ENCODE data around the gene KCNMB1. TPM values are rescaled to one million over a fixed set of nuclear protein-coding genes. Genes with fewer than 3 reads are reported as not detected.

Gene KCNMB1
- total and polyA plus RNA-seq, 2 donors (not counting 1 experiment from before 2014, with no cell fraction given) = not detected

GRCh38 chr5:170410401-170410800 lies 21.2 kb upstream of the KCNMB1 start:
- no peaks in the 10 kb centered on the region for H4K20me1 ChIP-seq (ENCODE audit: control insufficient read depth, extremely low read depth, insufficient read depth, low read length)
- DNase-seq (ENCODE audit: low read depth in 2 of 2) = no peak

GRCh38 chr5:170408877-170409660 lies 19.9 kb upstream of the KCNMB1 start:
- Histone ChIP-seq H4K20me1 (ENCODE audit: control insufficient read depth, extremely low read depth, insufficient read depth, low read length) (no peaks in the 10 kb centered on the region), H3K4me2 (ENCODE audit: extremely low read depth, insufficient read depth, low read length) (no peak overlapping the region), H3K9ac (ENCODE audit: insufficient read depth, low read length) (no peak overlapping the region), H3K9me3 (ENCODE audit: control insufficient read depth, insufficient read depth, low read depth, low read length) (no peaks in the 10 kb centered on the region), H3K36me3 (ENCODE audit: control insufficient read depth, insufficient read depth, low read length) (no peaks in the 10 kb centered on the region), H3K4me1 (ENCODE audit: control insufficient read depth, extremely low read depth, insufficient read depth, low read length) (no peaks in the 10 kb centered on the region), H3K79me2 (ENCODE audit: control insufficient read depth, insufficient read depth, low read length) (no peaks in the 10 kb centered on the region), H3K27me3 (ENCODE audit: control insufficient read depth, insufficient read depth, low read length) (no peaks in the 10 kb centered on the region), H2AFZ (ENCODE audit: low read length) (no peak overlapping the region), H3K27ac (ENCODE audit: insufficient read depth, low read length) (no peak overlapping the region), H3K4me3 (replicated peaks in 1 of 4; ENCODE audit: control extremely low read depth in 1 of 4, insufficient read depth in 1 of 4, low read depth in 3 of 4, low read length in 4 of 4) (no peak overlapping the region)
- no peak for DNase-seq (ENCODE audit: low read depth in 2 of 2)
- TF ChIP-seq EZH2 (IDR thresholded peaks at IDR 0.05; ENCODE audit: low read length, missing control alignments) (no peak), CTCF (conservative IDR thresholded peaks at IDR 0.05 in 1 of 2, IDR thresholded peaks at IDR 0.05 in 1 of 2; ENCODE audit: low read depth in 1 of 2, low read length in 2 of 2) (no peak)

More at GRCh38 chr5:170410401-170410800, 21.2 kb upstream of the KCNMB1 start:
- H3K27ac ChIP-seq (ENCODE audit: insufficient read depth, low read length) = no peak overlapping the region
- no peak overlapping the region for H3K4me3 ChIP-seq (replicated peaks in 1 of 4; ENCODE audit: control extremely low read depth in 1 of 4, insufficient read depth in 1 of 4, low read depth in 3 of 4, low read length in 4 of 4)
- H3K4me1 ChIP-seq (ENCODE audit: control insufficient read depth, extremely low read depth, insufficient read depth, low read length) = no peaks in the 10 kb centered on the region
- TF ChIP-seq EZH2 (IDR thresholded peaks at IDR 0.05; ENCODE audit: low read length, missing control alignments) (no peak), CTCF (conservative IDR thresholded peaks at IDR 0.05 in 1 of 2, IDR thresholded peaks at IDR 0.05 in 1 of 2; ENCODE audit: low read depth in 1 of 2, low read length in 2 of 2) (no peak)
- no peak overlapping the region for H3K9ac ChIP-seq (ENCODE audit: insufficient read depth, low read length)
- no peak overlapping the region for H3K4me2 ChIP-seq (ENCODE audit: extremely low read depth, insufficient read depth, low read length)
- no peaks in the 10 kb centered on the region for H3K79me2 ChIP-seq (ENCODE audit: control insufficient read depth, insufficient read depth, low read length)
- H3K9me3 ChIP-seq (ENCODE audit: control insufficient read depth, insufficient read depth, low read depth, low read length) = no peaks in the 10 kb centered on the region
- H3K27me3 ChIP-seq (ENCODE audit: control insufficient read depth, insufficient read depth, low read length) = no peaks in the 10 kb centered on the region
- H3K36me3 ChIP-seq (ENCODE audit: control insufficient read depth, insufficient read depth, low read length) = no peaks in the 10 kb centered on the region
- no peak overlapping the region for H2AFZ ChIP-seq (ENCODE audit: low read length)

- no peak overlapping the region for H3K4me2 ChIP-seq (ENCODE audit: extremely low read depth, insufficient read depth, low read length)
- H3K27me3 ChIP-seq (ENCODE audit: control insufficient read depth, insufficient read depth, low read length) = no peaks in the 10 kb centered on the region
- peak in 1 of 2 donors; percentile 16 for DNase-seq (ENCODE audit: low read depth in 2 of 2)
- no peak overlapping the region for H3K4me3 ChIP-seq (replicated peaks in 1 of 4; ENCODE audit: control extremely low read depth in 1 of 4, insufficient read depth in 1 of 4, low read depth in 3 of 4, low read length in 4 of 4)
- H3K9ac ChIP-seq (ENCODE audit: insufficient read depth, low read length) = no peak overlapping the region
- H2AFZ ChIP-seq (ENCODE audit: low read length) = no peak overlapping the region
- no peaks in the 10 kb centered on the region for H3K9me3 ChIP-seq (ENCODE audit: control insufficient read depth, insufficient read depth, low read depth, low read length)
- H3K4me1 ChIP-seq (ENCODE audit: control insufficient read depth, extremely low read depth, insufficient read depth, low read length) = no peaks in the 10 kb centered on the region
- H3K36me3 ChIP-seq (ENCODE audit: control insufficient read depth, insufficient read depth, low read length) = no peaks in the 10 kb centered on the region
- no peaks in the 10 kb centered on the region for H4K20me1 ChIP-seq (ENCODE audit: control insufficient read depth, extremely low read depth, insufficient read depth, low read length)
- TF ChIP-seq CTCF (conservative IDR thresholded peaks at IDR 0.05 in 1 of 2, IDR thresholded peaks at IDR 0.05 in 1 of 2; ENCODE audit: low read depth in 1 of 2, low read length in 2 of 2) = no peak
- TF ChIP-seq EZH2 (IDR thresholded peaks at IDR 0.05; ENCODE audit: low read length, missing control alignments) = no peak
- H3K27ac ChIP-seq (ENCODE audit: insufficient read depth, low read length) = no peak overlapping the region
- no peaks in the 10 kb centered on the region for H3K79me2 ChIP-seq (ENCODE audit: control insufficient read depth, insufficient read depth, low read length)
Observed at GRCh38 chr5:170408226-170408625, 19.1 kb upstream of the KCNMB1 start.
